ENCODE results near the gene PCNT. TPM values are rescaled to one million over a fixed set of nuclear protein-coding genes. Genes with fewer than 3 reads are reported as not detected.
A peak's percentile ranks its signal among the peaks of the same experiment; 100 is the strongest.
"Not testable (repeated sequence)": the region's sequence is repeated elsewhere in the genome, so short reads cannot be mapped to it uniquely, and the experiment has no call there.

Gene PCNT
- total RNA-seq, 5 donors from 2014 or later (not counting 1 experiment from before 2014, with no cell fraction given), result 52.8 to 65.0 (median 58.6) TPM

- H3K9me3 ChIP-seq, result no peaks in the 10 kb centered on the region
- no peaks in the 10 kb centered on the region for H3K9me3 Mint-ChIP-seq
- no peaks in the 10 kb centered on the region for H3K4me1 Mint-ChIP-seq
- H3K4me3 ChIP-seq (ENCODE audit: control insufficient read depth in 1 of 2, extremely low read depth in 1 of 2, low read length in 1 of 2), result no peak overlapping the region
- H3K27ac ChIP-seq (ENCODE audit: low read length), result no peak overlapping the region
- H3K4me3 Mint-ChIP-seq, result no peak overlapping the region
- H3K27ac Mint-ChIP-seq, result no peak overlapping the region
- H3K27me3 Mint-ChIP-seq, result no peaks in the 10 kb centered on the region
- ChIA-PET POLR2A (no interaction called here), CTCF (no interaction called here)
- ATAC-seq (replicated peaks in 1 of 4) (peak in 1 of 4 experiments; percentile 29), DNase-seq (peak in 5 of 35 experiments; percentile 1 to 55 (median 18))
- 98% methylated on average over 7 of the region's 11 CpGs for WGBS (ENCODE audit: insufficient coverage)
- no peaks in the 10 kb centered on the region for H3K36me3 ChIP-seq (ENCODE audit: control insufficient read depth in 2 of 2, extremely low read depth in 1 of 2, insufficient read depth in 1 of 2, low read length in 1 of 2)
- H3K4me1 ChIP-seq (ENCODE audit: control insufficient read depth in 1 of 2, extremely low read depth in 1 of 2, insufficient read depth in 2 of 2, low read length in 2 of 2), result no peaks in the 10 kb centered on the region
- H3K36me3 Mint-ChIP-seq, result peaks cover 10% of the 10 kb centered on the region
- no peaks in the 10 kb centered on the region for H3K27me3 ChIP-seq (replicated peaks in 1 of 2; ENCODE audit: control insufficient read depth in 2 of 2, extremely low read depth in 1 of 2, insufficient read depth in 2 of 2, low read length in 1 of 2)
Measured at GRCh38 chr21:46304955-46305354, 19.0 kb upstream of the PCNT start.

GRCh38 chr21:46307625-46308024 is 16.3 kb upstream of the PCNT start:
- H3K36me3 ChIP-seq (ENCODE audit: control insufficient read depth in 2 of 2, extremely low read depth in 1 of 2, insufficient read depth in 1 of 2, low read length in 1 of 2), result peaks cover 0 to 2% of the 10 kb centered on the region in 2 donors
- H3K4me3 ChIP-seq (ENCODE audit: control insufficient read depth in 1 of 2, extremely low read depth in 1 of 2, low read length in 1 of 2), result no peak overlapping the region
- Mint-ChIP-seq H3K36me3 (peaks cover 10% of the 10 kb centered on the region), H3K9me3 (no peaks in the 10 kb centered on the region), H3K27ac (no peak overlapping the region), H3K27me3 (no peaks in the 10 kb centered on the region), H3K4me1 (no peaks in the 10 kb centered on the region), H3K4me3 (no peak overlapping the region)
- H3K9me3 ChIP-seq, result no peaks in the 10 kb centered on the region
- no peak for DNase-seq
- WGBS (ENCODE audit: insufficient coverage), result 100% methylated on average over 1 of the region's 2 CpGs
- H3K4me1 ChIP-seq (ENCODE audit: control insufficient read depth in 1 of 2, extremely low read depth in 1 of 2, insufficient read depth in 2 of 2, low read length in 2 of 2), result no peaks in the 10 kb centered on the region
- POLR2A ChIA-PET, result no interaction called here
- no peaks in the 10 kb centered on the region for H3K27me3 ChIP-seq (replicated peaks in 1 of 2; ENCODE audit: control insufficient read depth in 2 of 2, extremely low read depth in 1 of 2, insufficient read depth in 2 of 2, low read length in 1 of 2)
- CTCF ChIA-PET, result no interaction called here
- no peak for ATAC-seq (replicated peaks in 1 of 4)
- H3K27ac ChIP-seq (ENCODE audit: low read length), result no peak overlapping the region

DNA sequence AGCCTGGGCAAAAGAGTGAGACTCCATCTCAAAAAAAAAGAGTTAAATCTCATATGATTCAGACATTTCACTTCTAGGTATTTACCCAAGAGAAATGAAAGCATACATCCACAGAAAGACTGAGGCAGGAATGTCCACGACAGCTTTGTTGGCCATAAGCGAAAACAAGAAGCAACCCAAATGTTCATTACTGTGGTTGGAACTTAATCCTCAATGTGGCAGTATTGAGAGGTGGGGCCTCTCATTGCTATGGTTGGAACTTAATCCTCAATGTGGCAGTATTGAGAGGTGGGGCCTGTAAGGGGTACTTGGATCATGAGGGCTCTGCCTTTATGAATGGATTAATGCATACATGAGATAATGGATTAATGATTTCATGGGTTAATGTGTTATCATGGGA is 15.5 kb upstream of the PCNT start:
- H3K4me1 ChIP-seq (ENCODE audit: control insufficient read depth in 1 of 2, extremely low read depth in 1 of 2, insufficient read depth in 2 of 2, low read length in 2 of 2), result no peaks in the 10 kb centered on the region
- no peaks in the 10 kb centered on the region for H3K9me3 Mint-ChIP-seq
- no peaks in the 10 kb centered on the region for H3K27me3 Mint-ChIP-seq
- H3K27me3 ChIP-seq (replicated peaks in 1 of 2; ENCODE audit: control insufficient read depth in 2 of 2, extremely low read depth in 1 of 2, insufficient read depth in 2 of 2, low read length in 1 of 2), result no peaks in the 10 kb centered on the region
- no peak overlapping the region for H3K27ac Mint-ChIP-seq
- no peak for ATAC-seq (replicated peaks in 1 of 4)
- CTCF ChIA-PET, result no interaction called here
- no peak overlapping the region for H3K27ac ChIP-seq (ENCODE audit: low read length)
- WGBS (ENCODE audit: insufficient coverage), result 93% methylated on average over 2 of the region's 2 CpGs
- peaks cover 2% of the 10 kb centered on the region in 2 donors for H3K36me3 ChIP-seq (ENCODE audit: control insufficient read depth in 2 of 2, extremely low read depth in 1 of 2, insufficient read depth in 1 of 2, low read length in 1 of 2)
- POLR2A ChIA-PET, result no interaction called here
- no peak for DNase-seq
- H3K4me1 Mint-ChIP-seq, result no peaks in the 10 kb centered on the region
- H3K36me3 Mint-ChIP-seq, result peaks cover 10% of the 10 kb centered on the region
- H3K4me3 ChIP-seq (ENCODE audit: control insufficient read depth in 1 of 2, extremely low read depth in 1 of 2, low read length in 1 of 2), result no peak overlapping the region
- no peaks in the 10 kb centered on the region for H3K9me3 ChIP-seq
- H3K4me3 Mint-ChIP-seq, result no peak overlapping the region

GRCh38 chr21:46310260-46310659 is 13.7 kb upstream of the PCNT start:
- CTCF ChIA-PET, result not testable (repeated sequence)

GRCh38 chr21:46311568-46311967 is 12.4 kb upstream of the PCNT start:
- no peaks in the 10 kb centered on the region for H3K9me3 Mint-ChIP-seq
- ChIA-PET POLR2A (no interaction called here), CTCF (no interaction called here)
- H3K27me3 ChIP-seq (replicated peaks in 1 of 2; ENCODE audit: control insufficient read depth in 2 of 2, extremely low read depth in 1 of 2, insufficient read depth in 2 of 2, low read length in 1 of 2), result no peaks in the 10 kb centered on the region
- no peak overlapping the region for H3K4me3 ChIP-seq (ENCODE audit: control insufficient read depth in 1 of 2, extremely low read depth in 1 of 2, low read length in 1 of 2)
- H3K4me1 ChIP-seq (ENCODE audit: control insufficient read depth in 1 of 2, extremely low read depth in 1 of 2, insufficient read depth in 2 of 2, low read length in 2 of 2), result no peaks in the 10 kb centered on the region
- no peak overlapping the region for H3K27ac ChIP-seq (ENCODE audit: low read length)
- H3K9me3 ChIP-seq, result no peaks in the 10 kb centered on the region
- no peak overlapping the region for H3K4me3 Mint-ChIP-seq
- ATAC-seq (replicated peaks in 1 of 4), result no peak
- no peak overlapping the region for H3K27ac Mint-ChIP-seq
- peaks cover 3% of the 10 kb centered on the region for H3K36me3 Mint-ChIP-seq
- H3K27me3 Mint-ChIP-seq, result no peaks in the 10 kb centered on the region
- no peak for DNase-seq
- peaks cover 2% of the 10 kb centered on the region in 2 donors for H3K36me3 ChIP-seq (ENCODE audit: control insufficient read depth in 2 of 2, extremely low read depth in 1 of 2, insufficient read depth in 1 of 2, low read length in 1 of 2)
- no peaks in the 10 kb centered on the region for H3K4me1 Mint-ChIP-seq

More at GRCh38 chr21:46310260-46310659, 13.7 kb upstream of the PCNT start:
- H3K27me3 Mint-ChIP-seq; POLR2A ChIA-PET; H3K4me3 Mint-ChIP-seq; H3K4me1 ChIP-seq (ENCODE audit: control insufficient read depth in 1 of 2, extremely low read depth in 1 of 2, insufficient read depth in 2 of 2, low read length in 2 of 2); H3K27me3 ChIP-seq (replicated peaks in 1 of 2; ENCODE audit: control insufficient read depth in 2 of 2, extremely low read depth in 1 of 2, insufficient read depth in 2 of 2, low read length in 1 of 2); H3K27ac Mint-ChIP-seq; H3K27ac ChIP-seq (ENCODE audit: low read length); H3K36me3 Mint-ChIP-seq; H3K4me3 ChIP-seq (ENCODE audit: control insufficient read depth in 1 of 2, extremely low read depth in 1 of 2, low read length in 1 of 2); DNase-seq; H3K36me3 ChIP-seq (ENCODE audit: control insufficient read depth in 2 of 2, extremely low read depth in 1 of 2, insufficient read depth in 1 of 2, low read length in 1 of 2); H3K4me1 Mint-ChIP-seq; ATAC-seq (replicated peaks in 1 of 4); H3K9me3 Mint-ChIP-seq; H3K9me3 ChIP-seq: not testable (repeated sequence)
- no CpG with 5 or more reads among the region's 8 CpGs for WGBS (ENCODE audit: insufficient coverage)

DNA sequence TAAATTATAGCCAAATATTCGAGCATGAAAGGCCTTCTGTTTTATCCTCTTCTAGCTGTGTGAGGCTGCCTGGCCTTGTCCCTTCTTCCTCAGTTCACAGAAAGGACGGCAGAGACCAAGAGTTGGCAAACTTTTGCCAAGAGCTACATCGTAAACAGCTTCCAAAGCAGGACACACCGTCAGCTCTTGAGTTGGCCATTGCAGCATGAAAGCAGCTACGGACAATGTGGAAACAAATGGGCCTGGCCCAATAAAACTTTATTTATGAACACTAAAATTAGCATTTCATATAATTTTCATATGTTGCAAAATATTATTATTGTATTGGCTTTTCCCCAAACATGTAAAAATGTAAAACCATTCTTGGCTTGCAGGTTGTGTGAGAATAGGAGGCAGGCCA is 11.0 kb upstream of the PCNT start:
- Histone ChIP-seq H3K27ac (ENCODE audit: low read length) (no peak overlapping the region), H3K36me3 (ENCODE audit: control insufficient read depth in 2 of 2, extremely low read depth in 1 of 2, insufficient read depth in 1 of 2, low read length in 1 of 2) (peaks cover 2% of the 10 kb centered on the region in 2 donors), H3K9me3 (no peaks in the 10 kb centered on the region), H3K4me3 (ENCODE audit: control insufficient read depth in 1 of 2, extremely low read depth in 1 of 2, low read length in 1 of 2) (no peak overlapping the region), H3K27me3 (replicated peaks in 1 of 2; ENCODE audit: control insufficient read depth in 2 of 2, extremely low read depth in 1 of 2, insufficient read depth in 2 of 2, low read length in 1 of 2) (no peaks in the 10 kb centered on the region), H3K4me1 (ENCODE audit: control insufficient read depth in 1 of 2, extremely low read depth in 1 of 2, insufficient read depth in 2 of 2, low read length in 2 of 2) (no peaks in the 10 kb centered on the region)
- 97% methylated on average over 4 of the region's 5 CpGs for WGBS (ENCODE audit: insufficient coverage)
- ChIA-PET CTCF (no interaction called here), POLR2A (no interaction called here)
- ATAC-seq (replicated peaks in 1 of 4) (no peak), DNase-seq (no peak)
- Mint-ChIP-seq H3K9me3 (no peaks in the 10 kb centered on the region), H3K27ac (no peak overlapping the region), H3K27me3 (no peaks in the 10 kb centered on the region), H3K36me3 (no peaks in the 10 kb centered on the region), H3K4me1 (no peaks in the 10 kb centered on the region), H3K4me3 (no peak overlapping the region)

- Histone ChIP-seq H3K27ac (ENCODE audit: low read length) (no peak overlapping the region), H3K27me3 (replicated peaks in 1 of 2; ENCODE audit: control insufficient read depth in 2 of 2, extremely low read depth in 1 of 2, insufficient read depth in 2 of 2, low read length in 1 of 2) (no peaks in the 10 kb centered on the region), H3K4me1 (ENCODE audit: control insufficient read depth in 1 of 2, extremely low read depth in 1 of 2, insufficient read depth in 2 of 2, low read length in 2 of 2) (no peaks in the 10 kb centered on the region), H3K4me3 (ENCODE audit: control insufficient read depth in 1 of 2, extremely low read depth in 1 of 2, low read length in 1 of 2) (no peak overlapping the region), H3K9me3 (no peaks in the 10 kb centered on the region), H3K36me3 (ENCODE audit: control insufficient read depth in 2 of 2, extremely low read depth in 1 of 2, insufficient read depth in 1 of 2, low read length in 1 of 2) (peaks cover 2% of the 10 kb centered on the region in 2 donors)
- CTCF ChIA-PET, result no interaction called here
- Mint-ChIP-seq H3K36me3 (no peaks in the 10 kb centered on the region), H3K27me3 (no peaks in the 10 kb centered on the region), H3K4me3 (no peak overlapping the region), H3K27ac (no peak overlapping the region), H3K9me3 (no peaks in the 10 kb centered on the region), H3K4me1 (no peaks in the 10 kb centered on the region)
- no peak for DNase-seq
- no peak for ATAC-seq (replicated peaks in 1 of 4)
- POLR2A ChIA-PET, result no interaction called here
- 97% methylated on average over 20 of the region's 22 CpGs for WGBS (ENCODE audit: insufficient coverage)
Measured at GRCh38 chr21:46314441-46315020, 9.4 kb upstream of the PCNT start.

All from T-cell (primary cell).